ENCODE measurements around the gene RPS6KA3.
A peak's percentile ranks its signal among the peaks of the same experiment; 100 is the strongest.
"Not testable (repeated sequence)": the region's sequence is repeated elsewhere in the genome, so short reads cannot be mapped to it uniquely, and the experiment has no call there.

Gene RPS6KA3

GRCh38 chrX:20217906-20218305 lies 48.8 kb downstream of the RPS6KA3 start:
- no peak for DNase-seq (ENCODE audit: low read depth)

DNA sequence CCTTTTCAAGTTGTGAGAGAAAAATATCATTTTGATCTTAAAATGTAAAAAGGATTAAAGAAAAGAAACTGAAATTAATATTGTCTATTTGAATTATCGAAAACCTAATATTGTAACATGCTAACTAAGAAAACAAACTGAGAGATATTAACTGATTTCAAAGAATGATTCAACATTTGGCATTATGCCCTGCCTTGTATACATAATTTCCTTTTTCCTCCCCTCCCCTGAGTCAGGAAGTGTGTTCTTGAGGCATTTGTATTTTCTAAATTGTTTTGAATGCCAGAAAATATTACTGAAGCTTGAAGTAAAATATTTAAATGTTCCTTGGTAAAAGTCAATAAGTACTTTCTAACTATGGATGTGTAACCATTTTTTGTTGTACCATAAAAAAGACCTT lies 49.4 kb downstream of the RPS6KA3 start:
- peak; percentile 20 for DNase-seq (ENCODE audit: low read depth)

DNA sequence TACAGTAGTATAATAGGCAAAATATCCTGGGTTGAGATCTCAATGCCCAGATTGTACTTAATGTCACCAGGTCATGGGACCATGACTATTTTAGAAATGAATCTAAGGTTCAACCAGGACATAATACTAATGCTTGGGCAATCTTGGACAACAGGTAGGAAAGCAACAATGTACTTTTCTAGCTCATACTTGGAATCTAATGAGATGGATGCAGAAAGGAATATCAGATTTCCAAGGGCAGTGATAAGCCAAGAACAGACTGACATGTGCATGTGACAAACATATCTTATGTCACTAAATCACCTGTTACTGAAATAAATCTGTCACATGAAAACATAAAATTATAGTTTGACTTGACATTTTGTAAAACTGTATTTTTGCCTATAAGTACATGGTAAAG lies 51.1 kb downstream of the RPS6KA3 start:
- DNase-seq (ENCODE audit: low read depth): no peak

DNA sequence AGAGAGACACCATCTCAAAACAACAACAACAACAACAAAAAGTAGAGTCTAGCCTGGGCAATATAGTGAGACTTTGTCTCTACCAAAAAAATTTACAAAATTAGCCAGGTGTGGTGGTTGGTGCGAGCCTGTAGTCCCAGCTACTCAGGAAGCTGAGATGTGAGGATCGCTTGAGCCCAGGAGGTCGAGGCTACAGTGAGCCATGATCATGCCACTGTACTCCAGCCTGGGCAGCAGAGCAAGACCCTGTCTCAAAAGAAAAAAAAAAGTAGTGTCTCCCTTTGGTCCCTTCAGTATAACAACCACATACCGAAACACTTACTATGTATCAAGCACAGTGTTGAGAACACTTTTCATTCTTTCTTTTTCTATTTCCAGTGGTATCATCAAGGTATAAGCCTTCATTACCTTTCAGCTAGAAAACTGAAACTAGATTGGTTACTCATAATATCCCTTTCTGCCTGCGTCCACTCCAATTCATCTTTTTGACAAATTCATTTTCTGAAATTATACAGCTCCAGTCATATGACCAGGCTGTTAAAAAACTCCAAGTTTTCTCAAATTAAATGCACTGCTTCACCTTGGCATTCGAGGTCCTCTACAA lies 54.1 kb downstream of the RPS6KA3 start:
- DNase-seq (ENCODE audit: low read depth): no peak

DNA sequence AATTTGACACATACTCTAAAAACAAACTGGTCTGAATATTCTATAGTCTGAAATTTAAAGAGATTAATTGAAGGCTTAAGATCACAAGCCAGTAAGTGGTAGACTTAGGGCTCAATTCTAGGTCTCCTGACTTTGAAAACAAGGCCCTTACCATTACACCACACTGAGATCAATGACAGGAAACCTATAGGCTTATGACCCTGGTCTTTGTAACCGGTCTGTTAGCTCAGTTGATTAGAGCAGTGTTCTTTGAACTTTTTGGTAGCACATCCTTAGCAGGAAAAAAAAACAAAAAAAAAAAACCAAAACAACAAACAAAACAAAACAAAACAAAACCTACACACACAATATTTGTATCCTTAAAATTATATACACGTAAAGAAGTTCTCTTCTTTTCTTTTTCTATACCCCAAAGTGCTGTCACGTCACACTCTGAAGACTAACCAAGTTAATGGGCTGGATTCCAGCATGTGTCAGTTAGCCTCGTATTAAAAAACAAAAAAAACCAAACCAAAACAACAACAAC lies 55.4 kb downstream of the RPS6KA3 start:
- DNase-seq (ENCODE audit: low read depth): no peak

- no peak for DNase-seq (ENCODE audit: low read depth)
These were observed 60.6 kb downstream of the RPS6KA3 start for GRCh38 chrX:20205927-20206708.

- no peak for DNase-seq (ENCODE audit: low read depth)
These were observed 62.4 kb downstream of the RPS6KA3 start for GRCh38 chrX:20204351-20204750.

- DNase-seq (ENCODE audit: low read depth): no peak
These were observed 69.0 kb downstream of the RPS6KA3 start for GRCh38 chrX:20197641-20198210.

DNA sequence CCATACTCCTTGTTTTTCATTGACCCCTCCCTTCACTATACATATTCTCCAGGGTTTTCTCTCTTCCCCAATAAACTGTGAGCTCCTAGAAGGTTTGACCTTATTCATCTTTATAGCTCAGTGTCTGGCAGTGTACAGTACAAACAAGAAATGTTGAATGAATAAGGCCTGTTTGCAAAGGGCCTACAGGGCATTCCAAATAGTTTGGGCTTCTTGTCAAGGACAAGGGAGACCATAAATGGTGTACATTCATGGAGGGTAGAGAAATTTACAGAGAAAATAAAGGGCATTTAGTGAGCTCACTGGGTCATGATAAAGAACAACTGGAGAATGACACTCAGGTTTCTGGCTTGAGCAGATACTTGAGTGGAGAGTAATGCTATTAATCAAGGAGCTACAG lies 77.5 kb downstream of the RPS6KA3 start:
- no peak for DNase-seq (ENCODE audit: low read depth)

- no peak for DNase-seq (ENCODE audit: low read depth)
These were observed 84.9 kb downstream of the RPS6KA3 start for GRCh38 chrX:20181598-20182329.

DNA sequence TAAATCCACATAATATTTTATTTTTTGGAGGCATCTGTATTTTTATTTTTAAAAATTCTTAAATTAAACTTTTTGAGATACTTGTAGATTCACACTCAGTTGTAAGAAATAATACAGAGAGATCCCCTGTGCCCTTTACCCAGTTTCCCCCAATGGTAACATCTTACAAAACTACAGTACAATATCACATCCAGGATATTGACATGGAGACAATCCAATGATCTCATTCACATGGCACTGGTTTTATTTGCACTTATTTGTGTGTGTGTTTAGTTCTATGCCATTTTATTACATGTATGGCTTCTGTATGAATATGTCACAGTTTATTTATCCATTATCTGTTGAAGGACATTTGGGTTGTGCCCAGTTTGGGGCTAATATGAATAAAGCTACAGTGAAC lies 89.6 kb downstream of the RPS6KA3 start:
- DNase-seq (ENCODE audit: low read depth): no peak

DNA sequence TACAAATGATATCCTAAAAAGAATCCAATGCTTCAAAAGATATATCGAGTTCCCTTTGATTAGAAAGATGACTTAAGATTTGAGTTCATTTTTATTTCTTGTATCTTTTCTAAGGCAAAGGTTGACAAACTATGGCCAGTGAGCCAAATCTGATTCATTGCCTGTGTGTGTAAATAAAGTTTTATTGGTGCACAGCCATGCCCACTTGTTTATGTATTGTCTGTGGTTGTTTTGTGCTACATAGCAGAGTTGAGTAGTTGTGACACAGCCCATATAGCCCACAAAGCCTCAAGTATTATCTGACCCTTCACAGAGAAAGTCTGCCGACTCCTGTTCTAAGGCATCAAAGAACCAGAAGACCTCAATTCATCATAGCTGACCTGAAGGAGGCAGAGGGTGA lies 92.9 kb downstream of the RPS6KA3 start:
- no peak for DNase-seq (ENCODE audit: low read depth)

DNA sequence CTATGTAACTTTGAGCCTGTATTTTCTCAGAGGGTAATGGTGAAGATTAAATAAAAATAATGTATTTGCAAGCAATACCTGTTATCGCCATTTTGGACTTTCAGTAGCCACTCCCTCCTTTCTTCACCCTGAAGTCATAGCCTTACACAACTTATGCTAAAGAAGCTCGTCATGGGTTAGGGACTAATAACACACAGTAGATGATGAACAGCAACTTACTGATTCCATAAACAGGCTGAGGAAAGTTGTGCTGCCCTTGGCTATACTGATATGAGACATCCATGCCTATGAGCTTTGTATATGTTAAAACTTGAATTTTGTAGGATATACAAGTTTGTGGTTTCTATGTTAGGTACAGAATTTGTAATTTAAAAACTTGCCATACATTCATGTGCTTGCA lies 93.4 kb downstream of the RPS6KA3 start:
- DNase-seq (ENCODE audit: low read depth): no peak

- no peak for DNase-seq (ENCODE audit: low read depth)
These were observed 94.8 kb downstream of the RPS6KA3 start for GRCh38 chrX:20171887-20172286.

DNA sequence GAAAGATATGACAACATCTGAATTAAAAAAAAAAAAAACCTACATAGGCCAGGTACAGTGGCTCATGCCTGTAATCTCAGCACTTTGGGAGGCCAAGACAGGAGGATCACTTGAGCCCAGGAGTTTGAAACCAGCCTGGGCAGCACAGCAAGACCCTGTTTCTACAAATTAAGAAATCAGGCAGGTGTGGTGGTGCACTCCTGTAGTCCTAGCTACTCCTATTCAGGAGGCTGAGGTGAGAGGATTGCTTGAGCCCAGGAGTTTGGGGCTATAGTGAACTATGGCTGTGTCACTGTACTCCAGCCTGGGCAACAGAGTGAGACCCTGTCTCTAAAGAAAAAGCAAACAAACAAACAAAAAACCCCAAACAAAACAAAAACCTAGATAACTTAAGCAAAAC lies 104.2 kb downstream of the RPS6KA3 start:
- DNase-seq (ENCODE audit: low read depth): not testable (repeated sequence)

- no peak for DNase-seq (ENCODE audit: low read depth)
These were observed 106.8 kb downstream of the RPS6KA3 start for GRCh38 chrX:20159797-20160385.

- no peak for DNase-seq (ENCODE audit: low read depth)
These were observed 115.0 kb downstream of the RPS6KA3 start for GRCh38 chrX:20151689-20152088.

- DNase-seq (ENCODE audit: low read depth): no peak
These were observed 117.4 kb downstream of the RPS6KA3 start for GRCh38 chrX:20149326-20149725.

GRCh38 chrX:20147561-20147960 lies 119.1 kb downstream of the RPS6KA3 start:
- DNase-seq (ENCODE audit: low read depth): no peak

GRCh38 chrX:20144491-20144890 lies 122.2 kb downstream of the RPS6KA3 start:
- peak; percentile 32 for DNase-seq (ENCODE audit: low read depth)

DNA sequence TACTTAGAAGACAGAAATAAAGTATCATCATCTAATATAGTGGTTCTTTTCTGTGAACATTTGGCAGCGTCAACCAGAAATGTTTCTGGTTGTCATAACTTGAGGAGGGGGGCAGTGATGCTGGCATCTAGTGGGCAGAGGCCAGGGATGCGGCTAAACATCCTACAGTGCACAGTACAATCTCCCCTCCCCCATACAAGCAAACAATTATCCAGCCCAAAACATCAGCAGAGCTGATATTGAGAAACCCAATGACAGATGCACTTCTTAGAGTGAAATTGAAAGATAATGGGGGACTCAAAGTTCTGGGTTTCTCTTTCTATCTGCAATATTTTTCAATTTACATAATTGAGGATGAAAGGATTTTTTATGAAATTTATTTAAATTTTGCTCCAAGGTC lies 123.1 kb downstream of the RPS6KA3 start:
- no peak for DNase-seq (ENCODE audit: low read depth)

GRCh38 chrX:20143111-20143510 lies 123.6 kb downstream of the RPS6KA3 start:
- no peak for DNase-seq (ENCODE audit: low read depth)
